ENCODE measurements around the gene INPP5E.

Gene INPP5E

GRCh38 chr9:136399176-136400037 is 40.2 kb downstream of the INPP5E start:
- peak overlapping the region; percentile 78 for H3K4me3 Mint-ChIP-seq
- ATAC-seq (replicated peaks; ENCODE audit: extremely low read depth, poor library complexity, severe bottlenecking) (no peak), DNase-seq (ENCODE audit: low spot score in 2 of 2) (no peak)
- H3K36me3 Mint-ChIP-seq (ENCODE audit: insufficient read depth) = peaks cover 14% of the 10 kb centered on the region
- no peaks in the 10 kb centered on the region for H3K27me3 Mint-ChIP-seq
- H3K27ac Mint-ChIP-seq (ENCODE audit: low read depth) = peak overlapping the region; percentile 72
- H3K9me3 Mint-ChIP-seq = no peaks in the 10 kb centered on the region
- peaks cover 24% of the 10 kb centered on the region for H3K4me1 Mint-ChIP-seq

GRCh38 chr9:136398286-136398685 is 41.4 kb downstream of the INPP5E start:
- H3K36me3 Mint-ChIP-seq (ENCODE audit: insufficient read depth) = peaks cover 10% of the 10 kb centered on the region
- DNase-seq (ENCODE audit: low spot score in 2 of 2) (no peak), ATAC-seq (replicated peaks; ENCODE audit: extremely low read depth, poor library complexity, severe bottlenecking) (no peak)
- H3K4me3 Mint-ChIP-seq = peak overlapping the region; percentile 78
- no peaks in the 10 kb centered on the region for H3K27me3 Mint-ChIP-seq
- H3K27ac Mint-ChIP-seq (ENCODE audit: low read depth) = no peak overlapping the region
- H3K4me1 Mint-ChIP-seq = peaks cover 13% of the 10 kb centered on the region
- no peaks in the 10 kb centered on the region for H3K9me3 Mint-ChIP-seq

GRCh38 chr9:136397643-136398042 is 42.0 kb downstream of the INPP5E start:
- Mint-ChIP-seq H3K27ac (ENCODE audit: low read depth) (no peak overlapping the region), H3K4me3 (no peak overlapping the region), H3K9me3 (no peaks in the 10 kb centered on the region), H3K27me3 (no peaks in the 10 kb centered on the region), H3K4me1 (peaks cover 13% of the 10 kb centered on the region), H3K36me3 (ENCODE audit: insufficient read depth) (peaks cover 10% of the 10 kb centered on the region)
- DNase-seq (ENCODE audit: low spot score in 2 of 2) (no peak), ATAC-seq (replicated peaks; ENCODE audit: extremely low read depth, poor library complexity, severe bottlenecking) (no peak)

GRCh38 chr9:136396219-136396515 is 43.5 kb downstream of the INPP5E start:
- Mint-ChIP-seq H3K36me3 (ENCODE audit: insufficient read depth) (peaks cover 17% of the 10 kb centered on the region), H3K9me3 (no peaks in the 10 kb centered on the region), H3K4me3 (no peak overlapping the region), H3K4me1 (peaks cover 13% of the 10 kb centered on the region), H3K27ac (ENCODE audit: low read depth) (no peak overlapping the region), H3K27me3 (no peaks in the 10 kb centered on the region)
- DNase-seq (ENCODE audit: low spot score in 2 of 2) (no peak), ATAC-seq (replicated peaks; ENCODE audit: extremely low read depth, poor library complexity, severe bottlenecking) (no peak)

GRCh38 chr9:136395345-136396218 is 44.1 kb downstream of the INPP5E start:
- Mint-ChIP-seq H3K36me3 (ENCODE audit: insufficient read depth) (peaks cover 21% of the 10 kb centered on the region), H3K27me3 (no peaks in the 10 kb centered on the region), H3K27ac (ENCODE audit: low read depth) (peak overlapping the region; percentile 70), H3K4me3 (no peak overlapping the region), H3K4me1 (peaks cover 13% of the 10 kb centered on the region), H3K9me3 (no peaks in the 10 kb centered on the region)
- DNase-seq (ENCODE audit: low spot score in 2 of 2) (no peak), ATAC-seq (replicated peaks; ENCODE audit: extremely low read depth, poor library complexity, severe bottlenecking) (no peak)

- Mint-ChIP-seq H3K4me3 (no peak overlapping the region), H3K27me3 (no peaks in the 10 kb centered on the region), H3K27ac (ENCODE audit: low read depth) (no peak overlapping the region), H3K4me1 (peaks cover 13% of the 10 kb centered on the region), H3K9me3 (no peaks in the 10 kb centered on the region), H3K36me3 (ENCODE audit: insufficient read depth) (peaks cover 23% of the 10 kb centered on the region)
- ATAC-seq (replicated peaks; ENCODE audit: extremely low read depth, poor library complexity, severe bottlenecking) (no peak), DNase-seq (ENCODE audit: low spot score in 2 of 2) (no peak)
Measured at GRCh38 chr9:136395020-136395340, 44.7 kb downstream of the INPP5E start.

GRCh38 chr9:136394312-136395019 is 45.2 kb downstream of the INPP5E start:
- ATAC-seq (replicated peaks; ENCODE audit: extremely low read depth, poor library complexity, severe bottlenecking) = no peak

GRCh38 chr9:136393531-136393930 is 46.1 kb downstream of the INPP5E start:
- Mint-ChIP-seq H3K4me3 (no peak overlapping the region), H3K4me1 (peaks cover 3% of the 10 kb centered on the region), H3K36me3 (ENCODE audit: insufficient read depth) (peaks cover 30% of the 10 kb centered on the region), H3K27ac (ENCODE audit: low read depth) (no peak overlapping the region), H3K9me3 (no peaks in the 10 kb centered on the region), H3K27me3 (no peaks in the 10 kb centered on the region)
- DNase-seq (ENCODE audit: low spot score in 2 of 2) (no peak), ATAC-seq (replicated peaks; ENCODE audit: extremely low read depth, poor library complexity, severe bottlenecking) (no peak)

More at GRCh38 chr9:136394312-136395019, 45.2 kb downstream of the INPP5E start:
- no peak overlapping the region for H3K27ac Mint-ChIP-seq (ENCODE audit: low read depth)
- H3K36me3 Mint-ChIP-seq (ENCODE audit: insufficient read depth) = peaks cover 26% of the 10 kb centered on the region
- no peak for DNase-seq (ENCODE audit: low spot score in 2 of 2)
- H3K4me3 Mint-ChIP-seq = no peak overlapping the region
- H3K27me3 Mint-ChIP-seq = no peaks in the 10 kb centered on the region
- no peaks in the 10 kb centered on the region for H3K9me3 Mint-ChIP-seq
- peaks cover 13% of the 10 kb centered on the region for H3K4me1 Mint-ChIP-seq

- no peaks in the 10 kb centered on the region for H3K9me3 Mint-ChIP-seq
- H3K27me3 Mint-ChIP-seq = no peaks in the 10 kb centered on the region
- no peak overlapping the region for H3K4me3 Mint-ChIP-seq
- H3K4me1 Mint-ChIP-seq = no peaks in the 10 kb centered on the region
- ATAC-seq (replicated peaks; ENCODE audit: extremely low read depth, poor library complexity, severe bottlenecking) (no peak), DNase-seq (ENCODE audit: low spot score in 2 of 2) (no peak)
- peaks cover 28% of the 10 kb centered on the region for H3K36me3 Mint-ChIP-seq (ENCODE audit: insufficient read depth)
- H3K27ac Mint-ChIP-seq (ENCODE audit: low read depth) = no peak overlapping the region
Measured at GRCh38 chr9:136392538-136393449, 46.9 kb downstream of the INPP5E start.

GRCh38 chr9:136391737-136392537 is 47.7 kb downstream of the INPP5E start:
- no peak overlapping the region for H3K4me3 Mint-ChIP-seq
- H3K27me3 Mint-ChIP-seq = no peaks in the 10 kb centered on the region
- ATAC-seq (replicated peaks; ENCODE audit: extremely low read depth, poor library complexity, severe bottlenecking) (no peak), DNase-seq (ENCODE audit: low spot score in 2 of 2) (no peak)
- no peaks in the 10 kb centered on the region for H3K4me1 Mint-ChIP-seq
- peaks cover 31% of the 10 kb centered on the region for H3K36me3 Mint-ChIP-seq (ENCODE audit: insufficient read depth)
- no peak overlapping the region for H3K27ac Mint-ChIP-seq (ENCODE audit: low read depth)
- H3K9me3 Mint-ChIP-seq = no peaks in the 10 kb centered on the region

GRCh38 chr9:136389396-136389795 is 50.2 kb downstream of the INPP5E start:
- Mint-ChIP-seq H3K4me3 (no peak overlapping the region), H3K27ac (ENCODE audit: low read depth) (no peak overlapping the region), H3K4me1 (peaks cover 20% of the 10 kb centered on the region), H3K36me3 (ENCODE audit: insufficient read depth) (peaks cover 38% of the 10 kb centered on the region), H3K9me3 (no peaks in the 10 kb centered on the region), H3K27me3 (no peaks in the 10 kb centered on the region)
- ATAC-seq (replicated peaks; ENCODE audit: extremely low read depth, poor library complexity, severe bottlenecking) = no peak
- DNase-seq (ENCODE audit: low spot score in 2 of 2) = no peak
